Measurements from ENCODE around the gene TLX1.

Gene TLX1

GRCh38 chr10:101112799-101113594 is 18.1 kb upstream of the TLX1 start:
- DNase-seq (ENCODE audit: low read depth), result no peak

GRCh38 chr10:101113890-101114403 is 17.2 kb upstream of the TLX1 start:
- DNase-seq (ENCODE audit: low read depth), result no peak

- no peak for DNase-seq (ENCODE audit: low read depth)
Observed at GRCh38 chr10:101114646-101115045, 16.5 kb upstream of the TLX1 start.

- DNase-seq (ENCODE audit: low read depth), result no peak
Observed at GRCh38 chr10:101116754-101117153, 14.3 kb upstream of the TLX1 start.

GRCh38 chr10:101118031-101118430 is 13.1 kb upstream of the TLX1 start:
- no peak for DNase-seq (ENCODE audit: low read depth)

- no peak for DNase-seq (ENCODE audit: low read depth)
Observed at GRCh38 chr10:101120520-101120883, 10.6 kb upstream of the TLX1 start.

- no peak for DNase-seq (ENCODE audit: low read depth)
Observed at GRCh38 chr10:101120884-101121653, 10.0 kb upstream of the TLX1 start.

- DNase-seq (ENCODE audit: low read depth), result no peak
Observed at GRCh38 chr10:101121654-101122031, 9.5 kb upstream of the TLX1 start.

GRCh38 chr10:101122270-101123084 is 8.6 kb upstream of the TLX1 start:
- no peak for DNase-seq (ENCODE audit: low read depth)

GRCh38 chr10:101123085-101123814 is 7.8 kb upstream of the TLX1 start:
- DNase-seq (ENCODE audit: low read depth), result no peak

- no peak for DNase-seq (ENCODE audit: low read depth)
Observed at GRCh38 chr10:101123815-101124617, 7.1 kb upstream of the TLX1 start.

GRCh38 chr10:101124933-101125332 is 6.2 kb upstream of the TLX1 start:
- no peak for DNase-seq (ENCODE audit: low read depth)

GRCh38 chr10:101126684-101127628 is 4.1 kb upstream of the TLX1 start:
- no peak for DNase-seq (ENCODE audit: low read depth)

- no peak for DNase-seq (ENCODE audit: low read depth)
Observed at GRCh38 chr10:101130141-101130540, 959 bp upstream of the TLX1 start.

- no peak for DNase-seq (ENCODE audit: low read depth)
Observed at GRCh38 chr10:101131962-101132635, 999 bp downstream of the TLX1 start.

- DNase-seq (ENCODE audit: low read depth), result no peak
Observed at GRCh38 chr10:101132636-101133473, 1.8 kb downstream of the TLX1 start.

GRCh38 chr10:101133489-101134298 is 2.6 kb downstream of the TLX1 start:
- DNase-seq (ENCODE audit: low read depth), result no peak
